Ascending aorta (tissue), 2 donors: Measurements from ENCODE around the gene SLC2A5. TPM values are rescaled to one million over a fixed set of nuclear protein-coding genes. Genes with fewer than 3 reads are reported as not detected.
"Not testable (repeated sequence)": the region's sequence is repeated elsewhere in the genome, so short reads cannot be mapped to it uniquely, and the experiment has no call there.

Experiments used
- DNase-seq, 2 donors: peaks; one replicate each; pipeline ENCODE4 v3.0.0-alpha.2; 2019; ENCODE audit warnings: low spot score in 2 of 2
- H3K27ac ChIP-seq, 2 donors: fragments of 200-600 bp; sonication (generic); one replicate each; pipeline ENCODE4 v1.5.1; 2016 to 2017; ENCODE audit warnings: mild to moderate bottlenecking in 1 of 2
- H3K27me3 ChIP-seq: fragments of 200-600 bp; sonication (generic); one replicate; pipeline ENCODE4 v1.5.1; 2017
- H3K36me3 ChIP-seq, 2 donors: fragments of 200-600 bp; sonication (generic); one replicate each; pipeline ENCODE4 v1.5.1; 2016
- H3K4me1 ChIP-seq, 2 donors: fragments of 200-600 bp; sonication (generic); one replicate each; pipeline ENCODE4 v1.5.1; 2016 to 2017; ENCODE audit warnings: mild to moderate bottlenecking in 1 of 2
- H3K4me3 ChIP-seq, 2 donors: fragments of 200-600 bp; sonication (generic); one replicate each; pipeline ENCODE4 v1.5.1; 2016 to 2017; ENCODE audit warnings: mild to moderate bottlenecking in 1 of 2
- H3K9me3 ChIP-seq, 2 donors: fragments of 200-600 bp; sonication (generic); one replicate each; pipeline ENCODE4 v1.5.1; 2016
- CTCF ChIP-seq, 3 experiments: fragments of 200-600 bp in 2 of 3; fragments of 450-650 bp in 1 of 3; sonication (generic) in 2 of 3; IDR thresholded peaks; one replicate each; pipeline ENCODE4 v1.5.1; 2016 to 2019; ENCODE audit warnings: antibody characterized with exemption in 3 of 3, mild to moderate bottlenecking in 1 of 3, moderate library complexity in 1 of 3
- intact Hi-C: fragments of 100-400 bp; cut with DNase I; formaldehyde crosslinking; loops from one replicate; pipeline ENCODE4 v1.15.1; 2023
- total RNA-seq: library from RNA; depleted of rRNA; stranded (reverse); fragments of >200 nt; gene quantifications from one replicate; pipeline ENCODE4 v1.1.0, GENCODE V29; 2016

The SLC2A5 gene
- total RNA-seq, 1 donor from 2014 or later = 13.9 TPM

- intact Hi-C loops = loop anchor here (1.0 to 5.0 kb wide), 3 partner anchors 87 to 148 kb away; no protein-coding TSS in a partner anchor
- no peak for DNase-seq
These were observed 64.1 kb downstream of the SLC2A5 start for GRCh38 chr1:9005395-9005708.

GRCh38 chr1:9004700-9005394 is 64.6 kb downstream of the SLC2A5 start:
- intact Hi-C loops = loop anchor here (1.0 to 5.0 kb wide), 3 partner anchors 87 to 148 kb away; no protein-coding TSS in a partner anchor
- peak in 1 of 2 donors; percentile 84 for DNase-seq
- H3K27me3 ChIP-seq = no peaks in the 10 kb centered on the region
- peak; percentile 78 to 97 (median 95) for TF ChIP-seq CTCF (IDR thresholded peaks at IDR 0.05)
- H3K27ac ChIP-seq = no peak overlapping the region
- H3K4me1 ChIP-seq = peaks cover 0 to 6% of the 10 kb centered on the region in 2 donors
- H3K4me3 ChIP-seq = no peak overlapping the region
- no peaks in the 10 kb centered on the region for H3K9me3 ChIP-seq
- no peaks in the 10 kb centered on the region for H3K36me3 ChIP-seq

More at GRCh38 chr1:9005395-9005708, 64.1 kb downstream of the SLC2A5 start:
- Histone ChIP-seq H3K27ac (no peak overlapping the region), H3K4me1 (peaks cover 0 to 6% of the 10 kb centered on the region in 2 donors), H3K4me3 (no peak overlapping the region), H3K36me3 (no peaks in the 10 kb centered on the region), H3K9me3 (no peaks in the 10 kb centered on the region), H3K27me3 (no peaks in the 10 kb centered on the region)
- no peak for TF ChIP-seq CTCF (IDR thresholded peaks at IDR 0.05)

GRCh38 chr1:9004031-9004699 is 65.3 kb downstream of the SLC2A5 start:
- no peak overlapping the region for H3K4me3 ChIP-seq
- no peak for TF ChIP-seq CTCF (IDR thresholded peaks at IDR 0.05)
- no peaks in the 10 kb centered on the region for H3K27me3 ChIP-seq
- no peak overlapping the region for H3K27ac ChIP-seq
- peaks cover 0 to 6% of the 10 kb centered on the region in 2 donors for H3K4me1 ChIP-seq
- intact Hi-C loops = no loop called here
- no peaks in the 10 kb centered on the region for H3K36me3 ChIP-seq
- DNase-seq = no peak
- H3K9me3 ChIP-seq = no peaks in the 10 kb centered on the region

- DNase-seq, H3K4me3 ChIP-seq, H3K27ac ChIP-seq, H3K9me3 ChIP-seq, H3K27me3 ChIP-seq, intact Hi-C loops, H3K4me1 ChIP-seq, H3K36me3 ChIP-seq: not testable (repeated sequence)
These were observed 67.2 kb downstream of the SLC2A5 start for GRCh38 chr1:9002215-9002560.

GRCh38 chr1:9001534-9002214 is 67.8 kb downstream of the SLC2A5 start:
- H3K27ac ChIP-seq, intact Hi-C loops, H3K4me3 ChIP-seq: not testable (repeated sequence)

GRCh38 chr1:8993962-8994675 is 75.3 kb downstream of the SLC2A5 start:
- H3K27me3 ChIP-seq, H3K9me3 ChIP-seq, H3K4me3 ChIP-seq, H3K4me1 ChIP-seq, H3K27ac ChIP-seq, intact Hi-C loops, DNase-seq, H3K36me3 ChIP-seq: not testable (repeated sequence)

More at GRCh38 chr1:9001534-9002214, 67.8 kb downstream of the SLC2A5 start:
- H3K4me1 ChIP-seq, DNase-seq, H3K9me3 ChIP-seq, H3K27me3 ChIP-seq, H3K36me3 ChIP-seq: not testable (repeated sequence)
